OCI-LY7 (cell line): ENCODE results near the gene JPT1.

Source experiments
- CTCF ChIP-seq: fragments of 200-600 bp; sonication (generic); conservative IDR thresholded peaks from 2 replicates; pipeline ENCODE4 v1.5.1; 2014; ENCODE audit warnings: mild to moderate bottlenecking, antibody characterized with exemption, low read length, moderate library complexity, mixed read lengths
- EZH2phosphoT487 ChIP-seq: fragments of 200-600 bp; sonication (generic); IDR thresholded peaks from 2 replicates; pipeline ENCODE4 v1.6.1; 2018; ENCODE audit warnings: low read depth, borderline replicate concordance, mild to moderate bottlenecking, mixed run types, antibody characterized with exemption, low read length, moderate library complexity, mixed read lengths

- no peak for TF ChIP-seq CTCF
- no peak for TF ChIP-seq EZH2phosphoT487
Measured at GRCh38 chr17:75155191-75155601, 884 bp upstream of the JPT1 start.
